Neural cell (in vitro differentiated cells): ENCODE data around the gene DPH1. TPM values are rescaled to one million over a fixed set of nuclear protein-coding genes. Genes with fewer than 3 reads are reported as not detected.
A peak's percentile ranks its signal among the peaks of the same experiment; 100 is the strongest.

Experiments used
- H2AFZ ChIP-seq: fragments of 200-600, 300-800 bp; sonication (generic), shearing (Covaris generic); 2 replicates; pipeline ENCODE4 v1.6.0; 2014; ENCODE audit warnings: low read depth, mild to moderate bottlenecking, antibody characterized with exemption, low read length, moderate library complexity
- H3F3A ChIP-seq: fragments of 200-600 bp; shearing (Covaris generic); 2 replicates; pipeline ENCODE4 v1.6.1; 2016; ENCODE audit warnings: mild to moderate bottlenecking, moderate library complexity, mixed read lengths, antibody characterized with exemption, low read length; ENCODE audit not compliant: insufficient read depth, poor library complexity, severe bottlenecking
- H3K27ac ChIP-seq: fragments of 200-600, 300-800 bp; sonication (generic), shearing (Covaris generic); 2 replicates; pipeline ENCODE4 v1.5.1; 2014; ENCODE audit warnings: mild to moderate bottlenecking, low read length, moderate library complexity
- H3K27me3 ChIP-seq: fragments of 300-800, 200-600 bp; sonication (generic), shearing (Covaris generic); 2 replicates; pipeline ENCODE4 v1.6.0; 2014; ENCODE audit warnings: mild to moderate bottlenecking, low read depth, low read length, moderate library complexity; ENCODE audit not compliant: insufficient read depth
- H3K36me3 ChIP-seq: fragments of 300-800, 200-600 bp; sonication (generic), shearing (Covaris generic); 2 replicates; pipeline ENCODE4 v1.5.1; 2014; ENCODE audit warnings: mild to moderate bottlenecking, antibody characterized with exemption, low read length, moderate library complexity; ENCODE audit not compliant: insufficient read depth
- H3K4me2 ChIP-seq: fragments of 300-800, 200-600 bp; sonication (generic), shearing (Covaris generic); 2 replicates; pipeline ENCODE4 v1.6.0; 2014; ENCODE audit warnings: mild to moderate bottlenecking, low read length
- H3K4me3 ChIP-seq: fragments of 300-800, 200-600 bp; sonication (generic), shearing (Covaris generic); 2 replicates; pipeline ENCODE4 v1.5.1; 2014; ENCODE audit warnings: mild to moderate bottlenecking, low read length, moderate library complexity
- H3K79me2 ChIP-seq: fragments of 200-600 bp; shearing (Covaris generic); replicated peaks from 2 replicates; pipeline ENCODE4 v1.6.0; 2014; ENCODE audit warnings: mild to moderate bottlenecking, low read length, moderate library complexity; ENCODE audit not compliant: insufficient read depth
- H3K9ac ChIP-seq: fragments of 300-800, 200-600 bp; sonication (generic), shearing (Covaris generic); 2 replicates; pipeline ENCODE4 v1.6.1; 2016; ENCODE audit warnings: mild to moderate bottlenecking, low read length, mixed read lengths
- H3K9me2 ChIP-seq: fragments of 200-600 bp; shearing (Covaris generic); 2 replicates; pipeline ENCODE4 v1.6.1; 2016; ENCODE audit warnings: mild to moderate bottlenecking, low read length, mixed read lengths; ENCODE audit not compliant: insufficient read depth
- H3K9me3 ChIP-seq: fragments of 200-600, 300-800 bp; sonication (generic), shearing (Covaris generic); 2 replicates; pipeline ENCODE4 v1.6.1; 2016; ENCODE audit warnings: mild to moderate bottlenecking, mixed run types, low read length, moderate library complexity, mixed read lengths
- H4K20me1 ChIP-seq: fragments of 200-600 bp; shearing (Covaris generic); 2 replicates; pipeline ENCODE4 v1.6.1; 2016; ENCODE audit warnings: mild to moderate bottlenecking, mixed run types; ENCODE audit not compliant: insufficient read depth
- EP300 ChIP-seq: fragments of 450-650 bp; conservative IDR thresholded peaks from 2 replicates; pipeline ENCODE4 v1.6.1; 2014; ENCODE audit warnings: antibody characterized with exemption, mild to moderate bottlenecking, moderate library complexity; ENCODE audit not compliant: poor library complexity, severe bottlenecking
- EZH2 ChIP-seq: fragments of 200-600, 300-800 bp; shearing (Covaris generic), sonication (generic); IDR thresholded peaks from 2 replicates; pipeline ENCODE4 v1.6.1; 2014; ENCODE audit warnings: antibody characterized with exemption, low read length, borderline replicate concordance, mild to moderate bottlenecking; ENCODE audit not compliant: insufficient read depth, poor library complexity, severe bottlenecking
- MXI1 ChIP-seq: fragments of 450-650 bp; conservative IDR thresholded peaks from 2 replicates; pipeline ENCODE4 v1.6.1; 2014; ENCODE audit warnings: antibody characterized with exemption, mild to moderate bottlenecking; ENCODE audit not compliant: poor library complexity, severe bottlenecking
- POLR2AphosphoS5 ChIP-seq: IDR thresholded peaks from 2 replicates; pipeline ENCODE4 v1.6.1; 2012
- RAD21 ChIP-seq: fragments of 450-650 bp; conservative IDR thresholded peaks from 2 replicates; pipeline ENCODE4 v1.6.1; 2014; ENCODE audit warnings: antibody characterized with exemption, mild to moderate bottlenecking, moderate library complexity
- SMC3 ChIP-seq: fragments of 450-650 bp; conservative IDR thresholded peaks from 2 replicates; pipeline ENCODE4 v1.6.1; 2014; ENCODE audit warnings: antibody characterized with exemption, mild to moderate bottlenecking, moderate library complexity; ENCODE audit not compliant: poor library complexity
- TAF1 ChIP-seq: IDR thresholded peaks from 2 replicates; pipeline ENCODE4 v1.6.1; 2012; ENCODE audit warnings: low read depth
- polyA plus RNA-seq: library from polyadenylated mRNA; depleted of rRNA; stranded (reverse); fragments of >200 nt; gene quantifications from 2 replicates; pipeline ENCODE4 v1.2.3, GENCODE V29; 2014
- TF ChIP-seq, protein P1 (sequence below): IDR thresholded peaks from 2 replicates; pipeline ENCODE4 v1.6.1; 2012; ENCODE audit warnings: borderline replicate concordance
- TF ChIP-seq, protein P2 (sequence below): fragments of 450-650 bp; IDR thresholded peaks from 2 replicates; pipeline ENCODE4 v1.5.1; 2014; ENCODE audit warnings: antibody characterized with exemption, mild to moderate bottlenecking, moderate library complexity; ENCODE audit not compliant: poor library complexity, severe bottlenecking

DPH1 gene
- polyA plus RNA-seq, 1 donor from 2014 or later: 44.8 TPM

DNA sequence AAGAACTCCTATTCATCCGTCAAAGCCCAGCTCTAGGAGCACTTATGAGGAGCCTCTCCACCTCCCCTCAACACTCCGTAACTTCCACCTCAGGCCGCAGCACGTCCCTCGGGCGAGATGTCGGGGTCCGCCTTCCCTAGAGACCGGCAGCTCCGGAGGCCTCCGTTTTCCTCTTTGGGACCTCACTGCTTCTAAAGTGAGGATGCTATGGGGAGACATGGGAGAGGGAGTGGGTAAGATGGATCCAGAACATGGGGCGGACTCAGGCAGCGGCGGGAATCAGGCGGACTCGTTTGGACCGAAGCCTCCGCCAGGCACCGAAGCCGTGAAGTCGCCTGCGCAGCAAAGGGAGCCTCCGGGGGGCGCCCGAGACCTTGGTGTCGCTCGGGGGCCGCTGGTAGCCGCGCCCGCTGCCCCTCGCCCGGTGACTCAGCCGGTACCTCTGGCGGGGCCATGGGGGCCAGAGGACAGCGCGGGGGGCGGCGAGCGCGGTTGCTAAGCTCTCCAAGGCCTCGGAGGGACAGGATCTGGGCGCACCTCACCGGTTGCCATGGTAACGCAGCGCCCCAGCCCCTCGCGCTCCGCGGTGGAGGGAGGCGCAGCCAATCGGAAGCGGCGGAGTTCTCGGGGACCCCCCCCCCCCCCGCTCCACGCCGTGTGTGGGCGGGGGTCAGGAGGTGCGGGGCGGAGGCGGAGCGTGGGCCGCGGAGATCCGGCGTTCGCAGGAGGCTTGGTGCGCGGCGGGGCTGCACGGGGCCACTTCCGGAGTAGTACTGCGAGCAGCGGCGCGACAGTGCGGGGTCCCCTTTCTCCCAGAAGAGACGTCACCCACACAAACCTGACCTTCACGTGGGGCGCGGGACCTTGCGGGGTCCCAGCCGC is 23.7 kb downstream of the DPH1 start:
- H3K4me3 ChIP-seq: peak overlapping the region; percentile 64
- H4K20me1 ChIP-seq: no peaks in the 10 kb centered on the region
- TF ChIP-seq, protein P1, sequence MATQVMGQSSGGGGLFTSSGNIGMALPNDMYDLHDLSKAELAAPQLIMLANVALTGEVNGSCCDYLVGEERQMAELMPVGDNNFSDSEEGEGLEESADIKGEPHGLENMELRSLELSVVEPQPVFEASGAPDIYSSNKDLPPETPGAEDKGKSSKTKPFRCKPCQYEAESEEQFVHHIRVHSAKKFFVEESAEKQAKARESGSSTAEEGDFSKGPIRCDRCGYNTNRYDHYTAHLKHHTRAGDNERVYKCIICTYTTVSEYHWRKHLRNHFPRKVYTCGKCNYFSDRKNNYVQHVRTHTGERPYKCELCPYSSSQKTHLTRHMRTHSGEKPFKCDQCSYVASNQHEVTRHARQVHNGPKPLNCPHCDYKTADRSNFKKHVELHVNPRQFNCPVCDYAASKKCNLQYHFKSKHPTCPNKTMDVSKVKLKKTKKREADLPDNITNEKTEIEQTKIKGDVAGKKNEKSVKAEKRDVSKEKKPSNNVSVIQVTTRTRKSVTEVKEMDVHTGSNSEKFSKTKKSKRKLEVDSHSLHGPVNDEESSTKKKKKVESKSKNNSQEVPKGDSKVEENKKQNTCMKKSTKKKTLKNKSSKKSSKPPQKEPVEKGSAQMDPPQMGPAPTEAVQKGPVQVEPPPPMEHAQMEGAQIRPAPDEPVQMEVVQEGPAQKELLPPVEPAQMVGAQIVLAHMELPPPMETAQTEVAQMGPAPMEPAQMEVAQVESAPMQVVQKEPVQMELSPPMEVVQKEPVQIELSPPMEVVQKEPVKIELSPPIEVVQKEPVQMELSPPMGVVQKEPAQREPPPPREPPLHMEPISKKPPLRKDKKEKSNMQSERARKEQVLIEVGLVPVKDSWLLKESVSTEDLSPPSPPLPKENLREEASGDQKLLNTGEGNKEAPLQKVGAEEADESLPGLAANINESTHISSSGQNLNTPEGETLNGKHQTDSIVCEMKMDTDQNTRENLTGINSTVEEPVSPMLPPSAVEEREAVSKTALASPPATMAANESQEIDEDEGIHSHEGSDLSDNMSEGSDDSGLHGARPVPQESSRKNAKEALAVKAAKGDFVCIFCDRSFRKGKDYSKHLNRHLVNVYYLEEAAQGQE: no peak
- TF ChIP-seq TAF1 (no peak), SMC3 (peak; percentile 23), RAD21 (no peak), EZH2 (no peak), POLR2AphosphoS5 (peak; percentile 5), EP300 (peak; percentile 26), MXI1 (peak; percentile 42)
- TF ChIP-seq, protein P2, sequence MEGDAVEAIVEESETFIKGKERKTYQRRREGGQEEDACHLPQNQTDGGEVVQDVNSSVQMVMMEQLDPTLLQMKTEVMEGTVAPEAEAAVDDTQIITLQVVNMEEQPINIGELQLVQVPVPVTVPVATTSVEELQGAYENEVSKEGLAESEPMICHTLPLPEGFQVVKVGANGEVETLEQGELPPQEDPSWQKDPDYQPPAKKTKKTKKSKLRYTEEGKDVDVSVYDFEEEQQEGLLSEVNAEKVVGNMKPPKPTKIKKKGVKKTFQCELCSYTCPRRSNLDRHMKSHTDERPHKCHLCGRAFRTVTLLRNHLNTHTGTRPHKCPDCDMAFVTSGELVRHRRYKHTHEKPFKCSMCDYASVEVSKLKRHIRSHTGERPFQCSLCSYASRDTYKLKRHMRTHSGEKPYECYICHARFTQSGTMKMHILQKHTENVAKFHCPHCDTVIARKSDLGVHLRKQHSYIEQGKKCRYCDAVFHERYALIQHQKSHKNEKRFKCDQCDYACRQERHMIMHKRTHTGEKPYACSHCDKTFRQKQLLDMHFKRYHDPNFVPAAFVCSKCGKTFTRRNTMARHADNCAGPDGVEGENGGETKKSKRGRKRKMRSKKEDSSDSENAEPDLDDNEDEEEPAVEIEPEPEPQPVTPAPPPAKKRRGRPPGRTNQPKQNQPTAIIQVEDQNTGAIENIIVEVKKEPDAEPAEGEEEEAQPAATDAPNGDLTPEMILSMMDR: peak; percentile 71
- H3K27ac ChIP-seq: peak overlapping the region; percentile 24
- H3K9me3 ChIP-seq: peaks cover 5% of the 10 kb centered on the region
- no peak overlapping the region for H2AFZ ChIP-seq
- peaks cover 64% of the 10 kb centered on the region for H3K27me3 ChIP-seq
- H3K79me2 ChIP-seq: peaks cover 2% of the 10 kb centered on the region
- no peaks in the 10 kb centered on the region for H3K9me2 ChIP-seq
- no peaks in the 10 kb centered on the region for H3K36me3 ChIP-seq
- peak overlapping the region; percentile 25 for H3K4me2 ChIP-seq
- no peaks in the 10 kb centered on the region for H3F3A ChIP-seq
- H3K9ac ChIP-seq: peak overlapping the region; percentile 59

DNA sequence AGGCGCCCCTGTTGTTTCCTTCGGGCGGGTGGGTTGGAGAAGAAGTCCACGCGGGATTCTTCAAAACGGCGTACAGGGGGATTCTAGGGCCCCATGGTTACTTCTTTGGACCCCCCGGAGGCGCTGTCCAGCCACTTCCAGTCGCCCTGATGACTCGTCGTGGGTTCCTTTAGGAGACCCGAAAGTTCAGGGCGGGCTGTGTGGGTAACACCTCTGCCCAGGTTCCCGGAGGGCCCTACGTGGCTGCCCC is 24.2 kb downstream of the DPH1 start:
- H3K27me3 ChIP-seq: peaks cover 69% of the 10 kb centered on the region
- peak overlapping the region; percentile 64 for H3K4me3 ChIP-seq
- no peaks in the 10 kb centered on the region for H4K20me1 ChIP-seq
- H3K9ac ChIP-seq: peak overlapping the region; percentile 59
- H3K9me2 ChIP-seq: no peaks in the 10 kb centered on the region
- no peaks in the 10 kb centered on the region for H3K79me2 ChIP-seq
- no peak overlapping the region for H3K4me2 ChIP-seq
- no peak for TF ChIP-seq EZH2
- TF ChIP-seq, protein P1: no peak
- TF ChIP-seq TAF1: no peak
- TF ChIP-seq, protein P2: no peak
- no peak for TF ChIP-seq RAD21
- no peak for TF ChIP-seq MXI1
- no peak for TF ChIP-seq POLR2AphosphoS5
- TF ChIP-seq SMC3: no peak
- no peak for TF ChIP-seq EP300
- no peaks in the 10 kb centered on the region for H3K36me3 ChIP-seq
- no peak overlapping the region for H2AFZ ChIP-seq
- H3K27ac ChIP-seq: no peak overlapping the region
- H3F3A ChIP-seq: no peaks in the 10 kb centered on the region
- peaks cover 5% of the 10 kb centered on the region for H3K9me3 ChIP-seq
